ENCODE data around the gene ARHGAP9. TPM values are rescaled to one million over a fixed set of nuclear protein-coding genes. Genes with fewer than 3 reads are reported as not detected.
A peak's percentile ranks its signal among the peaks of the same experiment; 100 is the strongest.

The ARHGAP9 gene
- total and polyA plus RNA-seq, 2 of the 4 experiments (the other 2 are of a cell fraction) = 0.18 to 0.79 TPM

- peak overlapping the region; percentile 82 for H2BK120ac ChIP-seq (ENCODE audit: low read depth, low read length)
- H3K36me3 ChIP-seq (ENCODE audit: control insufficient read depth, insufficient read depth, low read length) = no peaks in the 10 kb centered on the region
- peaks cover 36% of the 10 kb centered on the region for H3K4me1 ChIP-seq (ENCODE audit: control insufficient read depth, insufficient read depth, low read length)
- H2AK9ac ChIP-seq (replicated peaks; ENCODE audit: low read depth, low read length, poor library complexity) = peak overlapping the region; percentile 92
- H3K4me2 ChIP-seq (ENCODE audit: low read depth, low read length) = peak overlapping the region; percentile 19; the same call in 1 of the 2 replicates
- H3K18ac ChIP-seq (ENCODE audit: low read depth, low read length) = no peak overlapping the region; the same call in 1 of the 2 replicates
- peak overlapping the region; percentile 89; the same call in 1 of the 2 replicates for H2AK5ac ChIP-seq (ENCODE audit: low read depth, low read length)
- H3K9me3 ChIP-seq (ENCODE audit: control insufficient read depth, insufficient read depth, low read length) = no peaks in the 10 kb centered on the region
- H3K4me3 ChIP-seq (ENCODE audit: insufficient read depth, low read depth, low read length) = no peak overlapping the region
- H2BK15ac ChIP-seq (ENCODE audit: low read depth, low read length) = no peak overlapping the region; the same call in 2 of the 3 replicates
- intact Hi-C loops (cut with micrococcal nuclease) (loop anchor here (5.0 kb wide), 1 partner anchor 236 kb away; the partner anchor contains the start of gene OS9), in situ Hi-C loops (cut with MboI; ENCODE audit: low sequenced_read_pairs) (no loop called here), dilution Hi-C loops (cut with HindIII; ENCODE audit: low sequenced_read_pairs, unreplicated experiment) (no loop called here)
- DNase-seq = peak; percentile 44
- H2AFZ ChIP-seq (replicated peaks; ENCODE audit: low read length, poor library complexity) = peak overlapping the region; percentile 84
- no peak overlapping the region for H3K27ac ChIP-seq (ENCODE audit: insufficient read depth, low read length)
- no peak overlapping the region for H3K56ac ChIP-seq (ENCODE audit: extremely low read depth, insufficient read depth, low read length)
- peak overlapping the region; percentile 3; the same call in 1 of the 2 replicates for H4K5ac ChIP-seq (ENCODE audit: low read depth, low read length)
- H3K27me3 ChIP-seq (ENCODE audit: control insufficient read depth, insufficient read depth, low read length) = no peaks in the 10 kb centered on the region
- H4K20me1 ChIP-seq (ENCODE audit: insufficient read depth, low read length) = no peaks in the 10 kb centered on the region
- BruUV-seq (replicated peaks) = no TSS peak
- H3K23ac ChIP-seq (ENCODE audit: low read depth, low read length) = no peak overlapping the region
- peaks cover 0 to 15% of the 10 kb centered on the region in 2 experiments; a peak in 1 of 4 replicates for H3K79me1 ChIP-seq (ENCODE audit: low read depth in 1 of 2, low read length in 2 of 2)
- H3K4ac ChIP-seq (ENCODE audit: low read depth, low read length) = peak overlapping the region; percentile 92
- H3K9ac ChIP-seq (ENCODE audit: low read depth, low read length) = no peak overlapping the region
- H4K8ac ChIP-seq (ENCODE audit: low read depth in 2 of 2, low read length in 2 of 2) = peak overlapping the region; percentile 83 to 85; a peak in 2 of 4 replicates
- WGBS, 2 experiments (ENCODE audit: extremely low coverage in 2 of 2, insufficient read length in 1 of 2) = 47% methylated on average over 4 of the region's 15 CpGs; no CpG with 5 or more reads in 1 of the 2 experiments
- H2BK20ac ChIP-seq (ENCODE audit: low read depth, low read length) = peak overlapping the region; percentile 76; the same call in 1 of the 2 replicates
- POLR2A ChIA-PET (ENCODE audit: unreplicated experiment) = no interaction called here
- CTCF ChIA-PET = interaction anchor here (1.0 to 1.4 kb wide), 2 partner anchors 14 to 18 kb away, joined by 3 read pairs; no protein-coding TSS in a partner anchor
- H4K91ac ChIP-seq (ENCODE audit: insufficient read depth, low read depth, low read length) = peak overlapping the region; percentile 88; the same call in 1 of the 2 replicates
- H3K9me1 ChIP-seq (ENCODE audit: insufficient read depth, low read length) = peaks cover 26% of the 10 kb centered on the region
- TF ChIP-seq RFX5 (IDR thresholded peaks at IDR 0.05; ENCODE audit: low read depth, low read length) (no peak), POLR2A (IDR thresholded peaks at IDR 0.05; ENCODE audit: low read depth, low read length) (no peak), RAD21 (IDR thresholded peaks at IDR 0.05; ENCODE audit: low read length) (peak; percentile 35), MAFK (IDR thresholded peaks at IDR 0.05; ENCODE audit: low read depth, low read length) (no peak), MXI1 (IDR thresholded peaks at IDR 0.05; ENCODE audit: borderline replicate concordance, low read depth, low read length) (no peak), FOS (IDR thresholded peaks at IDR 0.05; ENCODE audit: low read depth, low read length) (no peak), CTCF (conservative IDR thresholded peaks at IDR 0.05; ENCODE audit: low read depth, low read length) (peak; percentile 50), MAZ (IDR thresholded peaks at IDR 0.05; ENCODE audit: borderline replicate concordance, low read depth, low read length) (no peak), SMC3 (IDR thresholded peaks at IDR 0.05; ENCODE audit: low read depth, low read length) (peak; percentile 23; the same call in 1 of the 2 replicates)
- TF ChIP-seq, protein P1, sequence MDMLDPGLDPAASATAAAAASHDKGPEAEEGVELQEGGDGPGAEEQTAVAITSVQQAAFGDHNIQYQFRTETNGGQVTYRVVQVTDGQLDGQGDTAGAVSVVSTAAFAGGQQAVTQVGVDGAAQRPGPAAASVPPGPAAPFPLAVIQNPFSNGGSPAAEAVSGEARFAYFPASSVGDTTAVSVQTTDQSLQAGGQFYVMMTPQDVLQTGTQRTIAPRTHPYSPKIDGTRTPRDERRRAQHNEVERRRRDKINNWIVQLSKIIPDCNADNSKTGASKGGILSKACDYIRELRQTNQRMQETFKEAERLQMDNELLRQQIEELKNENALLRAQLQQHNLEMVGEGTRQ (IDR thresholded peaks at IDR 0.05; ENCODE audit: low read depth, low read length) = no peak
- ATAC-seq (ENCODE audit: low read depth) = no peak
- H3K14ac ChIP-seq (replicated peaks; ENCODE audit: low read depth, low read length) = peak overlapping the region; percentile 89
- no peak overlapping the region for H2BK5ac ChIP-seq (ENCODE audit: low read depth, low read length, poor library complexity, severe bottlenecking)
Measured at GRCh38 chr12:57456145-57456700, 23.4 kb downstream of the ARHGAP9 start.
